GM12878 (cell line): ENCODE results near the gene AFTPH. TPM values are rescaled to one million over a fixed set of nuclear protein-coding genes. Genes with fewer than 3 reads are reported as not detected.
A peak's percentile ranks its signal among the peaks of the same experiment; 100 is the strongest.

Experiments used
- ATAC-seq: fragments of 200-7000 bp; cut with Tn5 transposase; 3 replicates; pipeline ENCODE4 v1.9.1; 2020; ENCODE audit warnings: mild to moderate bottlenecking, moderate library complexity
- BruUV-seq: library from RNA; stranded (reverse); fragments of 400-500 nt; replicated peaks from 2 replicates; lab custom pipeline; 2021; lab: Mats Ljungman, UMichigan
- CTCF ChIA-PET: fragments of 300-600 bp; sonication (Branson Sonifier 250); formaldehyde crosslinking; extraction: SDS; loops from one replicate; lab custom pipeline; 2021; ENCODE audit warnings: inconsistent platforms; lab: Yijun Ruan, JAX
- POLR2A ChIA-PET: fragments of 350-600 bp; formaldehyde crosslinking; extraction: SDS; loops from one replicate; lab custom pipeline; 2021; ENCODE audit warnings: inconsistent platforms; lab: Charles Lee
- RAD21 ChIA-PET: fragments of 300-600 bp; sonication (Branson Sonifier 250); formaldehyde crosslinking; loops from one replicate; lab custom pipeline; 2023; ENCODE audit warnings: antibody characterized with exemption; ENCODE audit not compliant: unreplicated experiment; lab: Charles Lee
- SMC1A ChIA-PET: fragments of 300-600 bp; sonication (Branson Sonifier 250); formaldehyde crosslinking; loops from one replicate; lab custom pipeline; 2023; ENCODE audit not compliant: unreplicated experiment, uncharacterized antibody; lab: Charles Lee
- DNase-seq: peaks from one replicate; pipeline ENCODE4 v3.0.0-alpha.2; 2011; ENCODE audit warnings: low read depth, low spot score
- FAIRE-seq: peaks from 3 replicates; lab custom pipeline; 2011; peaks lifted over from hg19 to GRCh38; lab: Jason Lieb, UNC
- H2AFZ ChIP-seq: 2 replicates; pipeline ENCODE4 v1.6.0; 2011; ENCODE audit warnings: low read depth, low read length, control low read depth; ENCODE audit not compliant: control insufficient read depth
- H3K27ac ChIP-seq: 2 replicates; pipeline ENCODE4 v1.5.1; 2011; ENCODE audit warnings: control low read depth; ENCODE audit not compliant: control insufficient read depth, insufficient read depth
- H3K27me3 ChIP-seq, 2 experiments: replicated peaks in 1 of 2; 2 replicates each; pipeline versions ENCODE4 v1.6.0 to v1.6.1; 2011; ENCODE audit warnings: low read length in 1 of 2; ENCODE audit not compliant: control insufficient read depth in 2 of 2, insufficient read depth in 2 of 2
- H3K36me3 ChIP-seq, 2 experiments: 2 replicates each; pipeline ENCODE4 v1.5.1; 2011; ENCODE audit warnings: low read length in 1 of 2; ENCODE audit not compliant: control insufficient read depth in 2 of 2, insufficient read depth in 2 of 2
- H3K4me1 ChIP-seq: 2 replicates; pipeline ENCODE4 v1.6.1; 2011; ENCODE audit warnings: mild to moderate bottlenecking, low read length, moderate library complexity, mixed read lengths; ENCODE audit not compliant: control insufficient read depth, insufficient read depth
- H3K4me2 ChIP-seq: 2 replicates; pipeline ENCODE4 v1.6.0; 2011; ENCODE audit warnings: control low read depth; ENCODE audit not compliant: control insufficient read depth, insufficient read depth
- H3K4me3 ChIP-seq: fragments of 200-600 bp; sonication (generic); 2 replicates; pipeline ENCODE4 v1.5.1; 2016
- H3K79me2 ChIP-seq: 2 replicates; pipeline ENCODE4 v1.6.0; 2011; ENCODE audit warnings: low read length; ENCODE audit not compliant: control insufficient read depth, insufficient read depth
- H3K9ac ChIP-seq: 2 replicates; pipeline ENCODE4 v1.8.0; 2011; ENCODE audit warnings: low read length, control low read depth, mixed read lengths; ENCODE audit not compliant: control insufficient read depth, insufficient read depth
- H3K9me3 ChIP-seq: replicated peaks from 3 replicates; pipeline ENCODE4 v1.5.1; 2011; ENCODE audit warnings: mild to moderate bottlenecking, low read length; ENCODE audit not compliant: control insufficient read depth, insufficient read depth
- H4K20me1 ChIP-seq: 2 replicates; pipeline ENCODE4 v1.6.0; 2011; ENCODE audit not compliant: control insufficient read depth, insufficient read depth
- JUNB ChIP-seq: IDR thresholded peaks from 2 replicates; pipeline ENCODE4 v1.6.1; 2016; ENCODE audit warnings: antibody characterized with exemption, mild to moderate bottlenecking
- MEF2B ChIP-seq: fragments of 450-650 bp; IDR thresholded peaks from 2 replicates; pipeline ENCODE4 v1.6.1; 2018; ENCODE audit warnings: mild to moderate bottlenecking, moderate library complexity; ENCODE audit not compliant: partially characterized antibody, poor library complexity, severe bottlenecking
- POLR2AphosphoS2 ChIP-seq: IDR thresholded peaks from 2 replicates; pipeline ENCODE4 v1.6.1; 2011; ENCODE audit warnings: low read depth, mild to moderate bottlenecking, low read length, improper control_type of control experiment, moderate library complexity
- POU2F2 ChIP-seq: IDR thresholded peaks from 3 replicates; pipeline ENCODE4 v1.6.1; 2011; ENCODE audit warnings: low read depth, mild to moderate bottlenecking, low read length, borderline replicate concordance
- RAD21 ChIP-seq: IDR thresholded peaks from 2 replicates; pipeline ENCODE4 v1.6.1; 2011; ENCODE audit warnings: mild to moderate bottlenecking, low read depth, low read length, moderate library complexity; ENCODE audit not compliant: insufficient read depth
- RB1 ChIP-seq: fragments of 450-650 bp; formaldehyde crosslinking; IDR thresholded peaks from 2 replicates; pipeline ENCODE4 v1.6.1; 2017; ENCODE audit warnings: mild to moderate bottlenecking, borderline replicate concordance
- SP1 ChIP-seq: IDR thresholded peaks from one replicate; pipeline ENCODE4 v1.6.1; 2011; ENCODE audit warnings: low read depth, low read length
- YY1 ChIP-seq: IDR thresholded peaks from 2 replicates; pipeline ENCODE4 v1.6.1; 2011; ENCODE audit warnings: low read depth, mild to moderate bottlenecking, low read length
- ZNF687 ChIP-seq: fragments of 450-650 bp; IDR thresholded peaks from 2 replicates; pipeline ENCODE4 v1.6.1; 2017; ENCODE audit warnings: mild to moderate bottlenecking, moderate library complexity
- WGBS: methylation state at CpG from one replicate; pipeline ENCODE4 v1.1.6; 2016; ENCODE audit warnings: low lambda C conversion rate; ENCODE audit not compliant: insufficient replicate concordance, insufficient coverage; ENCODE audit errors: missing lambda C conversion rate; 5-methylcytosine and 5-hydroxymethylcytosine counted together
- in situ Hi-C: fragments of 300-500 bp; cut with MboI; formaldehyde crosslinking; loops from 9 replicates; pipeline ENCODE4 v1.14.3; 2018; ENCODE audit warnings: mixed read lengths
- intact Hi-C: fragments of 100-400 bp; cut with micrococcal nuclease; formaldehyde crosslinking; loops from one replicate; pipeline ENCODE4 v1.14.2; 2022; ENCODE audit not compliant: unreplicated experiment
- polyA plus RNA-seq, 11 experiments: library from polyadenylated mRNA; depleted of rRNA in 4 of 11; unstranded in 6 of 11; stranded (reverse) in 5 of 11; fragments of >200 nt; fragmentation: Nextera tagmentation in 4 of 11; fragmentation: Illumina TruSeq in 1 of 11; extraction: Ambion mirVana in 4 of 11; extraction: Trizol in 1 of 11; gene quantifications; 1 replicate in 1 of 11; 2 replicates in 10 of 11; pipeline versions ENCODE4 v1.2.1 to v1.2.3, GENCODE V29; 2011 to 2016; ENCODE audit warnings: inconsistent platforms in 2 of 11, missing spikeins in 2 of 11, low read depth in 1 of 11
- total RNA-seq, 4 experiments: library from RNA; depleted of rRNA in 3 of 4; stranded (reverse); fragments of >200 nt in 3 of 4; fragmentation: Illumina TruSeq in 1 of 4; extraction: Trizol in 1 of 4; gene quantifications; 2 replicates each; pipeline versions ENCODE4 v1.2.1 to v1.2.3, GENCODE V29; 2013 to 2021
- TF ChIP-seq, protein P1 (sequence below): IDR thresholded peaks from 2 replicates; pipeline ENCODE4 v1.6.1; 2012; ENCODE audit warnings: low read depth, low read length, improper control_type of control experiment

The AFTPH gene
- total and polyA plus RNA-seq, 10 of the 15 experiments (the other 5 are each of a cell fraction or from before 2014, with no cell fraction given): 25.6 to 77.3 (median 39.5) TPM

DNA sequence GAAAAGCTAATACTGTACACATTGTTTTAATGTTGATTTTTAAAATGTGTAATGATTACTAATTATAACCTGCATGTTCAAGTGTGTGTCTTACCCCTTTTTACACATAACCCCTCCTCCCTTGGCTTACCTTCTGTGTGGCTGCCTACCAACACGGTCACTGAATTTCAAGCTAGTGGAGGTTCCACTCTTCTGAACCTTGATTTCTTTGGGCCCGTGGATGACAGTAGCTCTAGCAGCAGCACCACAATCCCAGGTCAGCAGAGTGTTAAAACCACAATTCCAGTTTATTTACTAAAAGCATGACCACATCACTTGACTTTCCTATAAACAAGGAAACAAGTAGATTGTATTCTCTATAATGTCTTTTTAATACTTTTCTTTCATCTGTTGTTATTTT lies 56.9 kb downstream of the AFTPH start (continued):
- TF ChIP-seq, protein P1, sequence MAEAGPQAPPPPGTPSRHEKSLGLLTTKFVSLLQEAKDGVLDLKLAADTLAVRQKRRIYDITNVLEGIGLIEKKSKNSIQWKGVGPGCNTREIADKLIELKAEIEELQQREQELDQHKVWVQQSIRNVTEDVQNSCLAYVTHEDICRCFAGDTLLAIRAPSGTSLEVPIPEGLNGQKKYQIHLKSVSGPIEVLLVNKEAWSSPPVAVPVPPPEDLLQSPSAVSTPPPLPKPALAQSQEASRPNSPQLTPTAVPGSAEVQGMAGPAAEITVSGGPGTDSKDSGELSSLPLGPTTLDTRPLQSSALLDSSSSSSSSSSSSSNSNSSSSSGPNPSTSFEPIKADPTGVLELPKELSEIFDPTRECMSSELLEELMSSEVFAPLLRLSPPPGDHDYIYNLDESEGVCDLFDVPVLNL: no peak
- TF ChIP-seq ZNF687: no peak
- no peak for TF ChIP-seq MEF2B
- TF ChIP-seq SP1: no peak
- TF ChIP-seq, all 136 proteins: peak for 0

GRCh38 chr2:64581777-64582539 lies 57.8 kb downstream of the AFTPH start:
- POLR2A ChIA-PET: interaction anchor here (0.6 to 2.6 kb wide), 15 partner anchors 11 to 496 kb away, joined by 3 to 21 read pairs (median 4); partner anchors contain the start of gene AFTPH
- Histone ChIP-seq H3K27ac (peak overlapping the region; percentile 72), H3K4me3 (0 out of 2 replicates have a peak overlapping the region, but pooled peaks have one; percentile 1), H3K27me3 (no peaks in the 10 kb centered on the region), H3K9ac (no peak overlapping the region), H3K79me2 (no peaks in the 10 kb centered on the region; the same call in 1 of the 2 replicates), H3K4me1 (peaks cover 34% of the 10 kb centered on the region), H4K20me1 (no peaks in the 10 kb centered on the region), H3K36me3 (peaks cover 0 to 20% of the 10 kb centered on the region in 2 experiments; a peak in 3 of 4 replicates), H3K9me3 (no peaks in the 10 kb centered on the region), H3K4me2 (peak overlapping the region; percentile 83), H2AFZ (no peak overlapping the region)
- SMC1A ChIA-PET: interaction anchor here (0.6 to 4.7 kb wide), 43 partner anchors 8 to 532 kb away, joined by 3 to 47 read pairs (median 4); partner anchors contain the start of genes AFTPH and SERTAD2
- intact Hi-C loops (loop anchor here (2.0 kb wide), 1 partner anchor 25 kb away; no protein-coding TSS in a partner anchor), in situ Hi-C loops (no loop called here)
- RAD21 ChIA-PET: interaction anchor here (0.7 to 4.4 kb wide), 32 partner anchors 10 to 474 kb away, joined by 3 to 34 read pairs (median 4); partner anchors contain the start of genes AFTPH, CEP68 and SERTAD2
- DNase-seq (no peak), FAIRE-seq (no peak), ATAC-seq (peak; percentile 70)
- TF ChIP-seq RAD21 (no peak), JUNB (no peak), POLR2AphosphoS2 (no peak), RB1 (no peak), YY1 (peak; percentile 64), POU2F2 (peak; percentile 55; the same call in 1 of the 3 replicates)
- CTCF ChIA-PET: interaction anchor here (0.5 to 7.8 kb wide), 32 partner anchors 10 to 532 kb away, joined by 3 to 80 read pairs (median 5); partner anchors contain the start of gene AFTPH
- no TSS peak for BruUV-seq
- 100% methylated on average over 1 of the region's 1 CpG for WGBS
